ENCODE measurements around the gene GARNL3. TPM values are rescaled to one million over a fixed set of nuclear protein-coding genes. Genes with fewer than 3 reads are reported as not detected.

GARNL3 gene
- total and polyA plus RNA-seq, 2 donors (not counting 1 experiment from before 2014, with no cell fraction given): 1.5 to 12.6 TPM

DNA sequence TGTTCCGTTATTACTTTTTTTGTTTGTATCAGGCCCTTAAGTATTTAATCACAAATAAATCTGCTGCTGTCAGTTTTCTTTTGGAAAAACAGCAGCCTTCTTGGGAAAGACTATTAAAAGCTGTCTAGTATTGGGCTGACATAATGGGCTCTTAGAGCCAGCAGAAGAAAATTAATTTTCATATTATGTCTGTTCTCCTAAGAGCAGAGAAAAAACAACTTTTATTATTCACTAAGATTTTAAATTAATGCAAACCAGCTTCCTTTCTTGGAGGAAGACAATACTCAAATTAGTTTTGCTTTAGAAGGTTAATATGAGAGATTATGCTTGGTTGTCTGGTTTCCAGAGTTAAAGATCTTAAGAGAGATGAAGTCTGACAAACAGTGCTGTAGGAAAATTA lies 30.6 kb upstream of the GARNL3 start:
- Histone ChIP-seq H3K4me2 (replicated peaks; ENCODE audit: low read depth, low read length, poor library complexity, severe bottlenecking) (no peak overlapping the region), H3K79me2 (ENCODE audit: control insufficient read depth, insufficient read depth, low read length) (no peaks in the 10 kb centered on the region), H3K4me3 (ENCODE audit: control extremely low read depth in 1 of 5, extremely low read depth in 1 of 5, insufficient read depth in 1 of 5, low read depth in 2 of 5, low read length in 4 of 5) (no peak overlapping the region), H3K27ac (ENCODE audit: low read length in 2 of 2) (no peak overlapping the region), H3K27me3 (replicated peaks in 1 of 4; ENCODE audit: control extremely low read depth in 1 of 4, control insufficient read depth in 3 of 4, insufficient read depth in 4 of 4, low read length in 3 of 4) (no peaks in the 10 kb centered on the region), H3K36me3 (replicated peaks in 1 of 2; ENCODE audit: control extremely low read depth in 1 of 2, control insufficient read depth in 1 of 2, extremely low read depth in 1 of 2, insufficient read depth in 2 of 2, low read length in 1 of 2) (no peaks in the 10 kb centered on the region), H3K4me1 (ENCODE audit: control insufficient read depth in 2 of 2, insufficient read depth in 2 of 2, low read length in 2 of 2) (no peaks in the 10 kb centered on the region), H3K9ac (ENCODE audit: low read length) (no peak overlapping the region), H3K9me3 (ENCODE audit: control extremely low read depth in 1 of 3, control insufficient read depth in 2 of 3, insufficient read depth in 1 of 3, low read length in 2 of 3) (no peaks in the 10 kb centered on the region), H4K20me1 (ENCODE audit: control insufficient read depth, insufficient read depth, low read length, poor library complexity, severe bottlenecking) (no peaks in the 10 kb centered on the region), H2AFZ (ENCODE audit: insufficient read depth, low read depth, low read length, poor library complexity, severe bottlenecking) (no peak overlapping the region)
- DNase-seq (no peak), ATAC-seq (ENCODE audit: low read depth) (no peak)
- no peak overlapping the region for H3K4me3 Mint-ChIP-seq
- intact Hi-C loops (cut with micrococcal nuclease): no loop called here
- WGBS (ENCODE audit: insufficient coverage): no CpG with 5 or more reads among the region's 1 CpG
- H3K4me1 Mint-ChIP-seq: no peaks in the 10 kb centered on the region
- H3K9me3 Mint-ChIP-seq (ENCODE audit: insufficient read depth): no peaks in the 10 kb centered on the region
- no peak overlapping the region for H3K27ac Mint-ChIP-seq
- no peaks in the 10 kb centered on the region for H3K27me3 Mint-ChIP-seq
- no peak for TF ChIP-seq EZH2 (IDR thresholded peaks at IDR 0.05; ENCODE audit: borderline replicate concordance, insufficient read depth, low read depth, low read length, poor library complexity, severe bottlenecking)
- TF ChIP-seq, protein P1, sequence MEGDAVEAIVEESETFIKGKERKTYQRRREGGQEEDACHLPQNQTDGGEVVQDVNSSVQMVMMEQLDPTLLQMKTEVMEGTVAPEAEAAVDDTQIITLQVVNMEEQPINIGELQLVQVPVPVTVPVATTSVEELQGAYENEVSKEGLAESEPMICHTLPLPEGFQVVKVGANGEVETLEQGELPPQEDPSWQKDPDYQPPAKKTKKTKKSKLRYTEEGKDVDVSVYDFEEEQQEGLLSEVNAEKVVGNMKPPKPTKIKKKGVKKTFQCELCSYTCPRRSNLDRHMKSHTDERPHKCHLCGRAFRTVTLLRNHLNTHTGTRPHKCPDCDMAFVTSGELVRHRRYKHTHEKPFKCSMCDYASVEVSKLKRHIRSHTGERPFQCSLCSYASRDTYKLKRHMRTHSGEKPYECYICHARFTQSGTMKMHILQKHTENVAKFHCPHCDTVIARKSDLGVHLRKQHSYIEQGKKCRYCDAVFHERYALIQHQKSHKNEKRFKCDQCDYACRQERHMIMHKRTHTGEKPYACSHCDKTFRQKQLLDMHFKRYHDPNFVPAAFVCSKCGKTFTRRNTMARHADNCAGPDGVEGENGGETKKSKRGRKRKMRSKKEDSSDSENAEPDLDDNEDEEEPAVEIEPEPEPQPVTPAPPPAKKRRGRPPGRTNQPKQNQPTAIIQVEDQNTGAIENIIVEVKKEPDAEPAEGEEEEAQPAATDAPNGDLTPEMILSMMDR (IDR thresholded peaks at IDR 0.05): no peak
- ChIA-PET CTCF (no interaction called here), POLR2A (no interaction called here)

DNA sequence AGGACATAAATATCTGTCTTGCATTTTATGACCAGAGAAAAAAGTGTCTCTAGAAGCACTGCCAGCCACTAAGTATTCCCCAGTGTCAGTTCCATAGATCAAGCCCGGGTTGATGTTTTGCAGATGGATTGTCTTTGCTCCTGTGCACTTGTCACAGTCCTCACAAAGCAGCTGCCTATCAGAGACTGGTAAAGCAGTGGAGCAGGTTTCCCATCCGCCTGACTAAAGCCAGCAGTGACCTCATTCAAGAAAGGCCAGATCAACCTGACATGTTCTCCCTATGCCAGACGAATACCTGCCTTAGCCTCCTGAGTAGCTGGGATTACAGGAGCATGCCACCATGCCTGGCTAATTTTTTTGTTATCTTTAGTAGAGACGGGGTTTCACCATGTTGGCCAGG lies 26.8 kb upstream of the GARNL3 start:
- ATAC-seq (ENCODE audit: low read depth): no peak
- H3K4me1 Mint-ChIP-seq: no peaks in the 10 kb centered on the region
- no peak overlapping the region for H3K4me3 Mint-ChIP-seq
- 93% methylated on average over 4 of the region's 4 CpGs for WGBS (ENCODE audit: insufficient coverage)
- no peak overlapping the region for H3K4me3 ChIP-seq (ENCODE audit: control extremely low read depth in 1 of 5, extremely low read depth in 1 of 5, insufficient read depth in 1 of 5, low read depth in 2 of 5, low read length in 4 of 5)
- intact Hi-C loops (cut with micrococcal nuclease): no loop called here
- H3K27ac ChIP-seq (ENCODE audit: low read length in 2 of 2): no peak overlapping the region
- no peak overlapping the region for H3K9ac ChIP-seq (ENCODE audit: low read length)
- no peaks in the 10 kb centered on the region for H3K4me1 ChIP-seq (ENCODE audit: control insufficient read depth in 2 of 2, insufficient read depth in 2 of 2, low read length in 2 of 2)
- H3K79me2 ChIP-seq (ENCODE audit: control insufficient read depth, insufficient read depth, low read length): no peaks in the 10 kb centered on the region
- no peak overlapping the region for H3K4me2 ChIP-seq (replicated peaks; ENCODE audit: low read depth, low read length, poor library complexity, severe bottlenecking)
- no peak overlapping the region for H2AFZ ChIP-seq (ENCODE audit: insufficient read depth, low read depth, low read length, poor library complexity, severe bottlenecking)
- no peaks in the 10 kb centered on the region for H3K9me3 ChIP-seq (ENCODE audit: control extremely low read depth in 1 of 3, control insufficient read depth in 2 of 3, insufficient read depth in 1 of 3, low read length in 2 of 3)
- DNase-seq: no peak
- POLR2A ChIA-PET: no interaction called here
- no peak for TF ChIP-seq EZH2 (IDR thresholded peaks at IDR 0.05; ENCODE audit: borderline replicate concordance, insufficient read depth, low read depth, low read length, poor library complexity, severe bottlenecking)
- TF ChIP-seq, protein P1 (IDR thresholded peaks at IDR 0.05): no peak
- no peaks in the 10 kb centered on the region for H3K27me3 Mint-ChIP-seq
- no peaks in the 10 kb centered on the region for H3K27me3 ChIP-seq (replicated peaks in 1 of 4; ENCODE audit: control extremely low read depth in 1 of 4, control insufficient read depth in 3 of 4, insufficient read depth in 4 of 4, low read length in 3 of 4)
- no peaks in the 10 kb centered on the region for H3K9me3 Mint-ChIP-seq (ENCODE audit: insufficient read depth)
- CTCF ChIA-PET: interaction anchor here (1.2 kb wide), 1 partner anchor 11 kb away, joined by 3 read pairs; no protein-coding TSS in a partner anchor
- H3K27ac Mint-ChIP-seq: no peak overlapping the region
- H4K20me1 ChIP-seq (ENCODE audit: control insufficient read depth, insufficient read depth, low read length, poor library complexity, severe bottlenecking): no peaks in the 10 kb centered on the region
- no peaks in the 10 kb centered on the region for H3K36me3 ChIP-seq (replicated peaks in 1 of 2; ENCODE audit: control extremely low read depth in 1 of 2, control insufficient read depth in 1 of 2, extremely low read depth in 1 of 2, insufficient read depth in 2 of 2, low read length in 1 of 2)
